Liver (tissue), 3 donors: ENCODE results near the gene NQO2.

Source experiments
- ATF3 ChIP-seq: IDR thresholded peaks from 2 replicates; pipeline ENCODE4 v1.6.1; 2016; ENCODE audit warnings: antibody characterized with exemption
- CTCF ChIP-seq: fragments of 150-350 bp; IDR thresholded peaks from 2 replicates; pipeline ENCODE4 v1.5.1; 2017; ENCODE audit warnings: improper control_type of control experiment, low read depth, low read length; ENCODE audit not compliant: missing input control
- EGR1 ChIP-seq, 2 donors: IDR thresholded peaks; 2 replicates each; pipeline ENCODE4 v1.6.1; 2016 to 2018; ENCODE audit warnings: antibody characterized with exemption in 2 of 2, low read depth in 2 of 2
- GABPA ChIP-seq, 2 donors: IDR thresholded peaks in 1 of 2; conservative IDR thresholded peaks in 1 of 2; 2 replicates each; pipeline ENCODE4 v1.6.1; 2016; ENCODE audit warnings: antibody characterized with exemption in 2 of 2, mild to moderate bottlenecking in 1 of 2, moderate library complexity in 1 of 2
- HNF4A ChIP-seq, 2 donors: conservative IDR thresholded peaks; 2 replicates each; pipeline ENCODE4 v1.6.1; 2016; ENCODE audit warnings: antibody characterized with exemption in 2 of 2, mild to moderate bottlenecking in 2 of 2
- JUND ChIP-seq, 2 donors: IDR thresholded peaks; 2 replicates each; pipeline ENCODE4 v1.6.1; 2016; ENCODE audit warnings: antibody characterized with exemption in 2 of 2
- RAD21 ChIP-seq, 2 donors: IDR thresholded peaks; 2 replicates each; pipeline ENCODE4 v1.6.1; 2016; ENCODE audit warnings: antibody characterized with exemption in 2 of 2, mild to moderate bottlenecking in 2 of 2
- SP1 ChIP-seq: IDR thresholded peaks from 2 replicates; pipeline ENCODE4 v1.6.1; 2018; ENCODE audit warnings: antibody characterized with exemption, mild to moderate bottlenecking
- TAF1 ChIP-seq: conservative IDR thresholded peaks from 2 replicates; pipeline ENCODE4 v1.6.1; 2016; ENCODE audit warnings: antibody characterized with exemption, mild to moderate bottlenecking
- YY1 ChIP-seq: IDR thresholded peaks from 2 replicates; pipeline ENCODE4 v1.6.1; 2016; ENCODE audit warnings: antibody characterized with exemption, mild to moderate bottlenecking
- TF ChIP-seq, protein P1 (sequence below): IDR thresholded peaks from 2 replicates; pipeline ENCODE4 v1.6.1; 2016; ENCODE audit warnings: antibody characterized with exemption
- TF ChIP-seq, protein P2 (sequence below): IDR thresholded peaks from 2 replicates; pipeline ENCODE4 v1.6.1; 2016; ENCODE audit warnings: antibody characterized with exemption, mild to moderate bottlenecking
- donor health status: healthy.
- donor health status: healthy.

- TF ChIP-seq JUND (IDR thresholded peaks at IDR 0.05) (no peak), GABPA (IDR thresholded peaks at IDR 0.05 in 1 of 2, conservative IDR thresholded peaks at IDR 0.05 in 1 of 2) (no peak), CTCF (no peak), RAD21 (IDR thresholded peaks at IDR 0.05) (no peak), YY1 (no peak), TAF1 (no peak), EGR1 (IDR thresholded peaks at IDR 0.05; ENCODE audit: low read depth in 2 of 2) (no peak), SP1 (no peak), HNF4A (conservative IDR thresholded peaks at IDR 0.05) (no peak), ATF3 (no peak)
- TF ChIP-seq, protein P1, sequence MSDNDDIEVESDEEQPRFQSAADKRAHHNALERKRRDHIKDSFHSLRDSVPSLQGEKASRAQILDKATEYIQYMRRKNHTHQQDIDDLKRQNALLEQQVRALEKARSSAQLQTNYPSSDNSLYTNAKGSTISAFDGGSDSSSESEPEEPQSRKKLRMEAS, result no peak
- TF ChIP-seq, protein P2, sequence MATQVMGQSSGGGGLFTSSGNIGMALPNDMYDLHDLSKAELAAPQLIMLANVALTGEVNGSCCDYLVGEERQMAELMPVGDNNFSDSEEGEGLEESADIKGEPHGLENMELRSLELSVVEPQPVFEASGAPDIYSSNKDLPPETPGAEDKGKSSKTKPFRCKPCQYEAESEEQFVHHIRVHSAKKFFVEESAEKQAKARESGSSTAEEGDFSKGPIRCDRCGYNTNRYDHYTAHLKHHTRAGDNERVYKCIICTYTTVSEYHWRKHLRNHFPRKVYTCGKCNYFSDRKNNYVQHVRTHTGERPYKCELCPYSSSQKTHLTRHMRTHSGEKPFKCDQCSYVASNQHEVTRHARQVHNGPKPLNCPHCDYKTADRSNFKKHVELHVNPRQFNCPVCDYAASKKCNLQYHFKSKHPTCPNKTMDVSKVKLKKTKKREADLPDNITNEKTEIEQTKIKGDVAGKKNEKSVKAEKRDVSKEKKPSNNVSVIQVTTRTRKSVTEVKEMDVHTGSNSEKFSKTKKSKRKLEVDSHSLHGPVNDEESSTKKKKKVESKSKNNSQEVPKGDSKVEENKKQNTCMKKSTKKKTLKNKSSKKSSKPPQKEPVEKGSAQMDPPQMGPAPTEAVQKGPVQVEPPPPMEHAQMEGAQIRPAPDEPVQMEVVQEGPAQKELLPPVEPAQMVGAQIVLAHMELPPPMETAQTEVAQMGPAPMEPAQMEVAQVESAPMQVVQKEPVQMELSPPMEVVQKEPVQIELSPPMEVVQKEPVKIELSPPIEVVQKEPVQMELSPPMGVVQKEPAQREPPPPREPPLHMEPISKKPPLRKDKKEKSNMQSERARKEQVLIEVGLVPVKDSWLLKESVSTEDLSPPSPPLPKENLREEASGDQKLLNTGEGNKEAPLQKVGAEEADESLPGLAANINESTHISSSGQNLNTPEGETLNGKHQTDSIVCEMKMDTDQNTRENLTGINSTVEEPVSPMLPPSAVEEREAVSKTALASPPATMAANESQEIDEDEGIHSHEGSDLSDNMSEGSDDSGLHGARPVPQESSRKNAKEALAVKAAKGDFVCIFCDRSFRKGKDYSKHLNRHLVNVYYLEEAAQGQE, result no peak
These were observed 5.4 kb downstream of the NQO2 start for GRCh38 chr6:3005077-3005476.
